Breast epithelium (tissue), 4 donors: ENCODE results near the gene SPG11. TPM values are rescaled to one million over a fixed set of nuclear protein-coding genes. Genes with fewer than 3 reads are reported as not detected.

Experiments used
- DNase-seq, 2 donors: peaks; one replicate each; pipeline ENCODE4 v3.0.0-alpha.2; 2019; ENCODE audit warnings: low spot score in 2 of 2
- H3K27ac ChIP-seq, 2 donors: fragments of 200-600 bp; sonication (generic) in 1 of 2; one replicate each; pipeline ENCODE4 v1.5.1; 2016 to 2019; ENCODE audit warnings: mild to moderate bottlenecking in 1 of 2
- H3K27me3 ChIP-seq, 2 donors: fragments of 200-600 bp; sonication (generic) in 1 of 2; one replicate each; pipeline versions ENCODE4 v1.5.1 to v1.6.0; 2017 to 2019; ENCODE audit warnings: control low read depth in 1 of 2, mild to moderate bottlenecking in 1 of 2
- H3K36me3 ChIP-seq: fragments of 200-600 bp; one replicate; pipeline ENCODE4 v1.5.1; 2019
- H3K4me1 ChIP-seq, 2 donors: fragments of 200-600 bp; sonication (generic); one replicate each; pipeline ENCODE4 v1.5.1; 2016 to 2019; ENCODE audit warnings: control low read depth in 1 of 2
- H3K4me3 ChIP-seq, 3 donors: fragments of 200-600 bp; sonication (generic); 1 replicate in 2 of 3; 2 replicates in 1 of 3; pipeline ENCODE4 v1.5.1; 2016 to 2019; ENCODE audit warnings: mild to moderate bottlenecking in 3 of 3, moderate library complexity in 2 of 3
- H3K9me3 ChIP-seq, 2 donors: fragments of 200-600 bp; sonication (generic) in 1 of 2; one replicate each; pipeline ENCODE4 v1.5.1; 2016 to 2019; ENCODE audit warnings: control low read depth in 1 of 2
- CTCF ChIP-seq, 3 donors: fragments of 450-650 bp; IDR thresholded peaks; one replicate each; pipeline ENCODE4 v1.5.1; 2016 to 2017; ENCODE audit warnings: antibody characterized with exemption in 3 of 3, mild to moderate bottlenecking in 3 of 3, moderate library complexity in 3 of 3
- POLR2A ChIP-seq: fragments of 450-650 bp; IDR thresholded peaks from one replicate; pipeline ENCODE4 v1.6.1; 2016; ENCODE audit warnings: antibody characterized with exemption, mild to moderate bottlenecking, moderate library complexity
- POLR2AphosphoS5 ChIP-seq, 3 donors: sonication (generic); formaldehyde crosslinking; IDR thresholded peaks; one replicate each; pipeline ENCODE4 v1.6.1; 2017; ENCODE audit warnings: antibody characterized with exemption in 3 of 3
- intact Hi-C: fragments of 100-400 bp; cut with DNase I; formaldehyde crosslinking; loops from one replicate; pipeline ENCODE4 v1.15.1; 2023; ENCODE audit warnings: low total_unique reads
- total RNA-seq, 3 donors: library from RNA; depleted of rRNA; stranded (reverse); fragments of >200 nt; gene quantifications; one replicate each; pipeline ENCODE4 v1.1.0, GENCODE V29; 2016

Gene SPG11
- total RNA-seq, 3 donors from 2014 or later, result 82.4 to 117 (median 103) TPM

DNA sequence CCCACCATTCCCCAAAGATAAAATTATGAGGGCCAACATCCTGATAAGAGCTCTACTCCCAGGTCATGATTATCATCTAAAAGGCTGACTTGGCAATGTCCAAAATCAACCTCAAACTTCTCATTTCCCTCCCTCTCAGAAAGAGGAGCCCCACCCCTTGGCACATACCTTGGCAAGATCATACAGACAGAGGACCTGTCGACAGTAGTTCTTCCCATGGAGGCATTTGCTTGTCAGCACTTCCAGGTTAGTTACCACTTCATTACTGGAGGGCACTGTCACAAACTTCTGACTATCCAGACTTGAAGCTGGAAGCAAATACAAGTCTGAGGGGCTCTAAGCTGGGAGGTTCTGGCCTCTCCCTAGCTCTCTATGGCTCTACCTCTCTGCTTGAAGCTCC is 88.7 kb downstream of the SPG11 start:
- no peaks in the 10 kb centered on the region for H3K27me3 ChIP-seq
- no peak for DNase-seq
- H3K27ac ChIP-seq, result no peak overlapping the region
- intact Hi-C loops, result no loop called here
- H3K36me3 ChIP-seq, result peaks cover 3% of the 10 kb centered on the region
- H3K4me3 ChIP-seq, result no peak overlapping the region
- H3K4me1 ChIP-seq, result no peaks in the 10 kb centered on the region
- H3K9me3 ChIP-seq, result no peaks in the 10 kb centered on the region
- TF ChIP-seq POLR2AphosphoS5 (IDR thresholded peaks at IDR 0.05), result no peak
- no peak for TF ChIP-seq CTCF (IDR thresholded peaks at IDR 0.05)
- TF ChIP-seq POLR2A, result no peak

GRCh38 chr15:44573386-44573785 is 90.1 kb downstream of the SPG11 start:
- intact Hi-C loops, result no loop called here
- TF ChIP-seq CTCF (IDR thresholded peaks at IDR 0.05) (no peak), POLR2AphosphoS5 (IDR thresholded peaks at IDR 0.05) (no peak), POLR2A (no peak)
- Histone ChIP-seq H3K36me3 (no peaks in the 10 kb centered on the region), H3K27ac (no peak overlapping the region), H3K27me3 (no peaks in the 10 kb centered on the region), H3K4me1 (no peaks in the 10 kb centered on the region), H3K4me3 (no peak overlapping the region), H3K9me3 (no peaks in the 10 kb centered on the region)
- DNase-seq, result no peak

GRCh38 chr15:44570361-44570760 is 93.1 kb downstream of the SPG11 start:
- H3K27ac ChIP-seq, result no peak overlapping the region
- H3K27me3 ChIP-seq, result no peaks in the 10 kb centered on the region
- no peak for DNase-seq
- intact Hi-C loops, result no loop called here
- no peak for TF ChIP-seq POLR2AphosphoS5 (IDR thresholded peaks at IDR 0.05)
- no peak for TF ChIP-seq POLR2A
- no peak for TF ChIP-seq CTCF (IDR thresholded peaks at IDR 0.05)
- no peak overlapping the region for H3K4me3 ChIP-seq
- no peaks in the 10 kb centered on the region for H3K4me1 ChIP-seq
- H3K36me3 ChIP-seq, result peaks cover 16% of the 10 kb centered on the region
- peaks cover 8% of the 10 kb centered on the region in 2 donors for H3K9me3 ChIP-seq

- intact Hi-C loops, result no loop called here
- Histone ChIP-seq H3K27ac (no peak overlapping the region), H3K4me1 (no peaks in the 10 kb centered on the region), H3K9me3 (peaks cover 11 to 15% of the 10 kb centered on the region in 2 donors), H3K27me3 (no peaks in the 10 kb centered on the region), H3K4me3 (no peak overlapping the region), H3K36me3 (peaks cover 26% of the 10 kb centered on the region)
- TF ChIP-seq POLR2AphosphoS5 (IDR thresholded peaks at IDR 0.05) (no peak), POLR2A (no peak), CTCF (IDR thresholded peaks at IDR 0.05) (no peak)
- no peak for DNase-seq
Observed at GRCh38 chr15:44569316-44569715, 94.1 kb downstream of the SPG11 start.

- no peaks in the 10 kb centered on the region for H3K4me1 ChIP-seq
- TF ChIP-seq CTCF (IDR thresholded peaks at IDR 0.05) (no peak), POLR2AphosphoS5 (IDR thresholded peaks at IDR 0.05) (no peak), POLR2A (no peak)
- H3K27ac ChIP-seq, result no peak overlapping the region
- peaks cover 34% of the 10 kb centered on the region for H3K36me3 ChIP-seq
- intact Hi-C loops, result no loop called here
- DNase-seq, result no peak
- H3K9me3 ChIP-seq, result peaks cover 11 to 15% of the 10 kb centered on the region in 2 donors
- H3K4me3 ChIP-seq, result no peak overlapping the region
- H3K27me3 ChIP-seq, result no peaks in the 10 kb centered on the region
Observed at GRCh38 chr15:44568338-44568737, 95.1 kb downstream of the SPG11 start.
